Dedifferentiated amniotic fluid mesenchymal stem cell (primary cell): ENCODE data around the gene EAF1.
"Not testable (repeated sequence)": the region's sequence is repeated elsewhere in the genome, so short reads cannot be mapped to it uniquely, and the experiment has no call there.

Source experiments
- DNase-seq: peaks from one replicate; pipeline ENCODE4 v3.0.0-alpha.2; 2016; ENCODE audit errors: extremely low spot score

EAF1 gene

DNA sequence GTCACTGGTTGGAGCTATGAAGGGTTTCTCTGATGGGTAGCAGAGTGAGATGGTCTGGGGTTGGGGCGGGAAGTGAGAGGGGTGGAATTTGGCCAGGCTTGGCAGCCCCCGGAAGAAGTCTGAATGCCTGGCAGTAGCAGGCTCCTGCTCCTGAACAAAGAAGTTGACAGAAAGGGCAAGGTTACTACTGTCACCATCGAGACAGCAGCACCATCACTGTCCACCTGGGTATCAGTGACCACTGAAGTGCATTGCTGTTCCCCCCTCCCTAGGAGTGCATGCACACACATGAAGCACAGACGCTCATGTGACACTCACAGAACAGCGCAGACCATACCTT, 51.2 kb downstream of the EAF1 start:
- no peak for DNase-seq

DNA sequence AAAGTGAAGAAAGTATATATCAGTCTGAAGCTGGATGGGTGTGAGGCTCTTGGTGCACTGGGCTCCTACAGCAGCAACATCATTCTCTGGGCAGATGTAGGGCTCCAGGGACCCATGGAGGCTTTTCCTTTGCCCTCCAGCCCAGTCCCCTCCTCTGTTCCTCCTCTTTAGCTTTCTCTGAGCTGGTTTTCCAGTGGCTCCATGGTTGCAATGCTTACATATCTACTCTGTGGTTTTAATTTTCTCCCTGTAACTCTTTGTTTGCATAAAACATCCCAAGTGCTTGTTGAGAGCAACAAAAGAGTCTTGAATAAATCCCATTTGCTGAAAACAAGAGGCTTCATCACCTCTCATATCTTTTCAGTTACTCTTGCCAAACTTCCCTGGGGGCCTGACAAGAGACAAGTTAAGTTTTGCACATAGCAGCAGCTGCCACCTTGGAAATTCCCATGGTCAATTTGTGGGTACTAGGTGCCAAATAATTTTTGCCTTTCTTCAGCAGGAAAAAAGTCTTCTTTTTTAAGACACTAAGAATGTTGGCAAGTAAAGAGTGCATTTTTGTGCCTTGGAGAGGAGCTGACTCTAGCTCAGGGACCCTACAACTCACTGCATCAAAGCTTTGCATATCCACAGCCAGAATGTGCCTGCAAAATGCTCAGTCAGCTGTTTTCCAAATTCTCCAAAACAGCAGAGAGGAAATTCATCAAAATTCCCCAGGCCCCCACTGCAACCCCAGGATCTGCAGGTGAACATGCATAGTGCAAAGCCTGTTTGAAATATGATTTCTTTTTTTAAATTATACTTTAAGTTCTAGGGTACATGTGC, 52.2 kb downstream of the EAF1 start:
- no peak for DNase-seq

DNA sequence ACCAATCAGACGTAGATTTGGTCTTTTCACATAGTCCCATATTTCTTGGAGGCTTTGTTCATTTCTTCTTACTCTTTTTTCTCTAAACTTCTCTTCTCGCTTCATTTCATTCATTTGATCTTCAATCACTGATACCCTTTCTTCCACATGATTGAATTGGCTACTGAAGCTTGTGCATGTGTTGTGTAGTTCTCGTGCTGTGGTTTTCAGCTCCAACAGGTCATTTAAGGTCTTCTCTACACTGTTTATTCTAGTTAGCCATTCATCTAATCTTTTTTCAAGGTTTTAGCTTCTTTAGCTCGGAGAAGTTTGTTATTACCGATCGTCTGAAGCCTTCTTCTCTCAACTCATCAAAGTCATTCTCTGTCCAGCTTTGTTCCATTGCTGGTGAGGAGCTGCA, 57.2 kb downstream of the EAF1 start:
- not testable (repeated sequence) for DNase-seq

DNA sequence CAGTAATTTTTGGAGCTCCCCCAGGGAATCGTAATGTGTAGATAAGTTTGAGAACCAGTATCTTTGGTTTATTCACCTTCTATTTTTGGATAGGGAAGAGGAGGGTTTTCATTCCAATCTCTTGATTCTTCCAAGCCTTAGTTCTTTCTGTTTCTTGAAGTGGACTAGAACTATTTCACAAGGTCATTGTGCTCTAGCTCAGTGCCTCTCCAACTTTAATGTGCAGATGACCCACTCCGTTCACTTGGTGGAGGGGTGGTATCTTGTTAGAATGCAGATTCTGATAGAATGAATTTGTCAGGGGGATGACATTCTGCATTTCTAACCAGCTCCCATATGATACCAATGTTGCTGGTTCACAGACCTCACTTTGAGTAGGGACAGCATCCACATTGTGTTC, 58.6 kb downstream of the EAF1 start:
- no peak for DNase-seq

DNA sequence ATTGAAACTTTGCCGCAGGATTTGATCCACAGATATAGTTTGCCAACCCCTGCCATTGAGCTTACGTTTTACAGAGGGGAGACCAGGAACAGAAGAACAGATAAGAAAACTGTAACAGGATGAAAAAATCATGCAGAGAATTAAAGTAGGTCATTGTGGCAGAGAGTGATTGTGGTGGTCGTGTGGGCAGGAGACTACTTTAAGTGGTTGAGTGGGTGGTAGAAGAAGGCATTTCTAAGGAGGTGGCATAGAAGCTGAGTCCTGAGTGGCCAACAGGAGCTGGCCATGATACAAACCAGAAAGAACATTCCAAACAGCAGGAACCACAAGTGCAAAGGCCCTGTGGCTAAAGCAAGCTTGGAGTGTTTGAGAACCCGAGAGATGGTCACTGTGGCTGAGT, 59.6 kb downstream of the EAF1 start:
- no peak for DNase-seq

DNA sequence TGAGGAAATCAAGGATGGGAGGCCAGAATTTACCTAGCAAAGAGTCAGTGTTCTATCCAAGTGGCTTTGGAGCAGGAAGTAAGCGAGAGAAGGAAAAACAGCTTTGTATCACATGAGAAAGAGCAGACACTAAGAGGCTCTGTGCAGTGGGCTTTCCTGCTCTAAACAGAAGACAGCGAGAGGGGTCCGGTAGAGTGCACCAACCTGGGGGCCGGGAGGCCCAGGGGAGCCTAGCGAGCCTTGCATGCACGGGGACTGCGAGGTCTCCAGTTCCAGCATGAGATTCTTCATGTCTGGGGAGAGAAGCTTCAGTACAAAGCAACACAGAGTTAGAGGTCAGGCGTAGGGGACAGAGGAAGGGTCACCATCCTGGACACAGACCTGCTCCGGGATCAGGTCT, 60.6 kb downstream of the EAF1 start:
- DNase-seq = no peak

DNA sequence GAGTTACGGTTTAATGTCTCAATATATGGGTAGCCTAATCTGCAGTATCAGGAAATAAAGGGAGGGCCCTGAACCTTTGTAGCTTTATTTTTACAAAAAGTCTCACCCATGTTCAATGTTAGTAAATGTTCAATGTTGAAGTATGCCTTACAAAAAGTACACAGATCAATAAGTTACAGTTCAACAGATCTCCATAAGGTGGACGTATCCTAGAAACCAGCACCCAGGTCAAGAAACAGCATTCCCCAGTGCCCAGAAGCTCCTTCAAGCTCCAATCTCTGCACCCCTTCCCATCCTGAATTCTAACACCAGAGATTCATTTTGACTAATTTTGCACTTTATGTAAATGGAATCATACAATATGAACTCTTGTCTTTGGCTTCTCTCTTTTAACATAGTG, 62.8 kb downstream of the EAF1 start:
- DNase-seq = no peak

DNA sequence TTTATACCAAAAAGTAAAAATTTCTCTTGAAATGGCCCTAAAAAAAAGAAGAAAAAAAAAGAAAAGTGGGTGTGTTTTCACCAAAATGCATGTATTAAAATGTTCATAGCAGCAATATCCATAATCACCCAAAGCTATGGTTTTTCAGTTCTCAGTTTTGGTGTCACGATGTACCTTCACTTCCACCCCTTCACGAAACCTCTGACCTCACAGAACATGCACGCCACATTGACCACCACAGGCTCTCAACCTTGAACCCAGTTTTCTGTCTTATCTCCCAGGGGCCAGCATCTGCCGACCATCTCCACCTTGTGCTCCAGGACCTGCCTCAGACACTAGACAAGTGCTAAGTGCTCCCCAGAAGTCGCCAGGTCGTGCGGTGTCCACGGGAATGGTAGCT, 63.7 kb downstream of the EAF1 start:
- DNase-seq = no peak
